Measurements from ENCODE around the gene CDH5.
"Not testable (repeated sequence)": the region's sequence is repeated elsewhere in the genome, so short reads cannot be mapped to it uniquely, and the experiment has no call there.

CDH5 gene

DNA sequence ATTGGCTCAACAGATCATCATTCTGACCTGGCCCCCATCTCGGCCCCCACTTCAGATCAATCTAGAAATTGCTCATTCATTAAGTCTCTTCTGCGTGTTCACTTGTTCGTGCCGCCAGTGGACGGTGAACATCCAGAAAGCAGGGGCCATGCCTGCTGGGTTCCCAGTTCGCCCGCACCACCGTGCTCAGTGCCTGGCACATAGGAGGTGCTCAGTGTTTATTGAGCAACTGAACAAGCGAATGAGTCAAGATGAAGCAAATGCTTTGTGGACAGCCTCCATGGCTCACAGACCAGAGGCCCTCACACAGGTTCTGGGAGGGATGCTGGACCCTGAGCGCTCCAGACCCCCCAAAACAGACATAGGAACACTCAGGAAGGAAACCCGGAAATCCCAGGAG is 74.5 kb downstream of the CDH5 start:
- DNase-seq: no peak

DNA sequence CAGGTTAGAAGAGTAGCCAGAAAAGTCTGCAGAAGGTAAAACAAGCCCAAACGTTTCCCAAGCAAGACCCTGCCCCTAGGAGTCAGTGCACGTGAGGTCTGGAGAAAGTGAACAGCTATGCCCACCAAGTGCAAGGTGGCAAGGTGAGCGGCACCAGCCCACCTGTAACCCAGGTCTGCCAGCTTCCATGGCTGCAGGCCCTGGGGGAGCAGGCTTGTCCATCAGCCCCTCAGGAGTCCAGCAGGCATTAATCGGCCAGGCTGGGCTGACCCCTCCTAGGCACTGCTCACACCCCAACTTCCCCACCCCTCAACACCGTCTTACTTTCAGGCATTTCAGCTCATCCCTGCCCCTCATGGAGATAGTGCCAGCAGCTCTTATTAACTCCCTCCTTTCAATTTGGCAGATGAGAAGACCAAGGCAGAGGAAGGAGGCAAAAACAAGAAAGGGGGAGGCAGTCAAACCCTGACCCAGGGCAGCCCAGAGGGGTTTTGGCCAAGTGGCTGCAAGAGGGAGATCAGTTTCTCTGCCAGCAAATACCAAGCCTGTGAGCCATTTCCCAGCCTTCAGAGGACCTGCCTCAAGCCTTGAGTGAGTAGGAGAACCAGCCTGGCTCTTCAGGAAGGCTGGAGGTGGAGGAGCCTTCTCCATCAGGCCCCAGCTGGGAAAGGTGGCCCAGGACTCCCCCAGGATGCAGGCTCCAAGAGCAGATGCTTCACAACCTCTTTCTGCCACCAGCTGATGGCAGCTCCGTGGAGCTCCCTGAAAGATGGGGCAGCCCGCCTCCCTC is 75.3 kb downstream of the CDH5 start:
- no peak for DNase-seq

DNA sequence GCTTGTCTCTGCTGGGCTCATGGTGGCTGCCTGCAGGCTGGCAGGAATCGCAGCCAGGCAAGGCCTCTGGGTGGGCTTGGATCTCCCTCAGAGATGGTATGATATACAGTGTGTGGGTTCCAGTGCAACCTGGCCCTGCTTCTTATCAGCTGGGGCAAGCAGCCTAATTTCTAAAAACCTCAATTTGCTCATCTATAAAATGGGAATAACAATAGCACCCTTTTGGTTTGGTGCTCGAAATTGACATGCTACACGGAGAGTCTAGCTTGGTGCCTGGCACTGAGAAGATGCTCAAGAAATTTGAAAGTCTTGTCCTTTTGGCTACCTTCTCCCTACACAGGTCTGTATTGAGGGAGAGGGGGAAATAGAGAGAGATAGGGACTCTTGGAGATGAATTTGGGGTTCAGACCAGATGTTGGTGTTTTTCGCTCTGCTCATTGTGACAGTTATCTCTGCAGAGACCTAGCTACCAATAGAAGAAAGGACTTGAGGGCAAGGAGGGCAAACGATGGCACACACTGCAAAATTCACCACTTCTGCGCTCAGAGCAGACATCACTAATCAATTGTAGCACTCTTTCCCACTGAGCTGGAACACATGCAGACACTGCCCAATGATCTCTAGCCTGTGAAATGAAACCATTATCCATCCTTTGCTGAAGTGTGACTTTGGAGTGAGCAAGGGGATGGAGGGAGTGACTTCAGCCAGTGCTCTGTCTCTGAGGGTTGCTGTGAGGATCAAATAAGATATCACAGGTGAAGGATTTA is 76.2 kb downstream of the CDH5 start:
- DNase-seq: no peak

DNA sequence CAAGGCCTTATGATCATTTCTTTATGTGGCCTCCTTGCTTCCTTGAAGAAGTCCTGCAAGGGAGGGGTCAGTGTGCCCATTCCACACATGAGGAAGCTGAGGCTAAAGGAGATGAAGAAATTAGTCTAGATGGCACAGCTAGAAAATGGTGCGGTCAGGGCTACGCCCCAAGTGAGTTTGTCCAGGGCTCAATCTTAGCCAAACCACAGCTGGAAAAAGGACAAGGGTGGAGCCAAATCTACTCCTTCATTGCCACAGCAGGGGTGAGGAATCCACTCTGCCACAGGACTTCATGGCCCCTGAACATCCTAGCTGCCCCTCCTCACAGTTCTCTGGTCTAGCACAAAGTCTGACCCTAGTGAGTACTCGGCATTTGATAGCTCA is 76.8 kb downstream of the CDH5 start:
- no peak for DNase-seq

DNA sequence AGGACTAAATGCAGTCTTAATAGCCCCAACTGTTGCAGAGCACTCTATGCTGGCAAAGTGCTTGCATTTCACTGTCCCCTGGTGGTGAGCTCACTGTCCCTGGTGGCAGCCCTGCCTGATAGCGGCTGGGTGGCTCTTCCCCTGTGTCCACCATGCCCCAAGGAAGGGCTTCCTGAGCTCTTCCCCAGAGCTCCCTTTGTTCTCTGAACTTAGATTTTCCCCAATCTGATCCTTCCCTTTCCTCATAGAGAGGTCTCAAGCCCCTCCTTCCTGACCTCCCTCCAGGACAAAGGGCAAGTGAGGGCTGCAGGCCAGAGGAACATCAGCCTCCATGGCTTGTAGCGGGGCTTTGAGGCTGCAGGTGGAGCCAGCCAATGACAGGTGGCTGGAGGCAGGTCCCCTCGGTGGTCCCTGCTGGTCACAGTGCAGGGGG is 77.6 kb downstream of the CDH5 start:
- DNase-seq: no peak

DNA sequence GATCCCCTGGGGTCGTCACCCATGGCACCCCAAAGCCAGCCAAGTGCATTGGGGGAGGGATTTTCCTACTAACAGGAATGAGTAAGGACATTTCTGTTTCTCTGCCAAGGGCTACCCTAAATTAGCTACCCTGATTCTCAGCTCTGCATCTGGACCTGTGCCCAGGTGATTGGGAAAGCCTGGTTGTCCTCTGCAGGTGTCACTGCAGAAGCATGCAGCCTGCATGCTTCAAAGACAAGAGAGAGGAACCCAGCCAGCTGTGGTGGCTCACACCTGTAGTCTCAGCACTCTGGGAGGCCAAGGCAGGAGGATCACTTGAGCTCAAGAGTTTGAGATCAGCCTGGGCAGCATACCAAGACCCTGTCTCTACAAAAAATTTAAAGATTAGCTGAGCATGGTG is 80.2 kb downstream of the CDH5 start:
- no peak for DNase-seq

DNA sequence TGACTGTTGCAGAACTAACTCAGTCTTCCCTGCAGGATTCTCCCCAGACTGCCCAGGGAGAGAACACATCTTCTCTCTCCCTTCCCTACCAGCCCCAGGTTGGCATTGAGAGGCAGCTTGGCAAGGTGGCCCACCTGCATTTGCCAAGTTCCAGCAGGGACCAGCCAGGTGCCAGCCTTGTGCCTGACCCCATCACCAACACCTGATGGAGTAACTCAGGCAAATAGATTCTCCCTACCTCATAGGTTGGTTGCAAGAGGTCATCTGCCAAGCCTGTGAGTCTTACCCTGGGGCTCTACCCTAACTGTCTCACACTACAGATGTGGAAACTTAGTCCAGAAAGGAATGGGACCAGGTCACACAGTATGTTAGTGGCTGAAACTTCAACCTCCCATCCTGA is 81.0 kb downstream of the CDH5 start:
- DNase-seq: no peak

DNA sequence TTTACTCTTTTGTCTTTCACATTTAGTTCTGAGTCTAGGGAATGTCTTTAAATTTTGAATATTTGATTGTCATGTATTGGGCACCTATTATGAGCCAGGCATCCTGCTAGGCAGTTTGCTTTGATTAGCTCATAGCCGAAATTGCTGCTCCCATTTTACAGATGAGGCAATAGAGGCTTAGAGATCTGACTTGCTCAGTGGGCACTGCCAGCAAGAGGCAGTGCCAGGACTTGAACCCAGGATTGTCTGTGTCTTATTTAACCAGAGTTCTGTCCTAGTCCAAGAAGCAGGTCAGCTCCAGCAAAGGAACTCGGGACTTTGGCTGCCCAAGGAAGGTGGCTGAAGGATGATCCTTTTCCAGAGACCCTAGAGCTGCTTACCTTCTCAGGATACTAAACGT is 85.1 kb downstream of the CDH5 start:
- no peak for DNase-seq

DNA sequence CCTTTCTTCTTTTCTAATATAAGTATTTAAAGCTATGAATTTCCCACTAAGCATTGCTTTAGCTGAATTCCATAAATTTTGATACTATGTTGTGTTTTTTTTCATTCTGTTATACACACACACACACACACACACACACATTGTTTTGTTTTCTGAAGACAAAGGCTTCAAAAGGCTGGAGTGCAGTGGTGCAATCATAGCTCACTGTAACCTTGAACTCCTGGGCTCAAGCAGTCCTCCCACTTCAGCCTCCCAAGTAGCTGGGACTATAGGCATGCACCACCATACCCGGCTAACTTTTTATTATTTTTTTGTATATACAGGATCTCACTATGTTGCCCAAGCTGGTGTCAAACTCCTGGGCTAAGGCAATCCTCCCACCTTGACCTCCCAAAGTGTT is 86.7 kb downstream of the CDH5 start:
- DNase-seq: not testable (repeated sequence)
